ENCODE measurements around the gene IGF1R. TPM values are rescaled to one million over a fixed set of nuclear protein-coding genes. Genes with fewer than 3 reads are reported as not detected.

The IGF1R gene
- total and polyA plus RNA-seq, 2 experiments from 2014 or later = 9.5 to 92.4 TPM

DNA sequence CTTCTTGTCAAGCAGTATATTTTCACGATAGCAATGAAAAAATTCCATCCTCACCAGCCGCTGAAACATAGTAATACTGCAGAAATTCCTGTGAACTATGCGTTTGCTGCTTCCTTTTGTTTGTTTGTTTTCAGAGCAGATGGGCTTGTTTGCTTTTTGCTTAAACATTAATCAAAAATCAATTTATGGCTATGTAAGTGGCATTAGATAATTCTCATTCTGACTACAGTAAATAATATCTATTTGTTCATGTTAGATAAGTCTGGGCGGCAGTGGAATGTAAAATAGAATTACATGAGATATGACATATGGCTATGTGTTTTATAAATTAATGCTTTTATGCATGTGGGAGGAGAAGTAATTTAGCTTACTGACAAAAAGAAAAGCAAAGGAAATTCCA is 195.5 kb downstream of the IGF1R start:
- Histone ChIP-seq H3K4me1 (ENCODE audit: low read depth) (peaks cover 4% of the 10 kb centered on the region), H3K9me3 (ENCODE audit: low read depth) (no peaks in the 10 kb centered on the region), H3K27me3 (no peaks in the 10 kb centered on the region), H3K36me3 (no peaks in the 10 kb centered on the region), H3K27ac (no peak overlapping the region), H3K4me3 (no peak overlapping the region)
- DNase-seq (ENCODE audit: low read depth in 1 of 2, low spot score in 1 of 2) = no peak
- TF ChIP-seq, protein P1, sequence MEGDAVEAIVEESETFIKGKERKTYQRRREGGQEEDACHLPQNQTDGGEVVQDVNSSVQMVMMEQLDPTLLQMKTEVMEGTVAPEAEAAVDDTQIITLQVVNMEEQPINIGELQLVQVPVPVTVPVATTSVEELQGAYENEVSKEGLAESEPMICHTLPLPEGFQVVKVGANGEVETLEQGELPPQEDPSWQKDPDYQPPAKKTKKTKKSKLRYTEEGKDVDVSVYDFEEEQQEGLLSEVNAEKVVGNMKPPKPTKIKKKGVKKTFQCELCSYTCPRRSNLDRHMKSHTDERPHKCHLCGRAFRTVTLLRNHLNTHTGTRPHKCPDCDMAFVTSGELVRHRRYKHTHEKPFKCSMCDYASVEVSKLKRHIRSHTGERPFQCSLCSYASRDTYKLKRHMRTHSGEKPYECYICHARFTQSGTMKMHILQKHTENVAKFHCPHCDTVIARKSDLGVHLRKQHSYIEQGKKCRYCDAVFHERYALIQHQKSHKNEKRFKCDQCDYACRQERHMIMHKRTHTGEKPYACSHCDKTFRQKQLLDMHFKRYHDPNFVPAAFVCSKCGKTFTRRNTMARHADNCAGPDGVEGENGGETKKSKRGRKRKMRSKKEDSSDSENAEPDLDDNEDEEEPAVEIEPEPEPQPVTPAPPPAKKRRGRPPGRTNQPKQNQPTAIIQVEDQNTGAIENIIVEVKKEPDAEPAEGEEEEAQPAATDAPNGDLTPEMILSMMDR (IDR thresholded peaks at IDR 0.05; ENCODE audit: low read depth, low read length) = no peak

DNA sequence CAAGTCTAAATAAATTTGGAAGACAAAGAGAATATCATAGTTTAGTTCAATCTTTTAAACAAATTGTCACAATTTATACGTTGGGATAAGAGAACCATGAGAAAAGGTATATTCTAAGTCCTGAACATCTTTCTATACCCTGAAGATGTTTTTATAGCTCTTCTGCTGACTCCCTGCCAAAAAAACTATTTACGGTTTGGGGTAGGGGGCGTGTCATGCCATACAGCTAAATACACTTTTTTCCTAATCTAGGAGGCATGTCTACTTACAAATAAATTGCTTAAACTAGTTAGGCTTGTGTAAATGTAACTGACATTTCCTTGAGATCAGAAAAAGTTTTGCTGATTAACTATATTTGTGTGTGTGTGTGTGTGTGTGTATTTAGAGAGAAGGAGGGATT is 195.9 kb downstream of the IGF1R start:
- DNase-seq (ENCODE audit: low read depth in 1 of 2, low spot score in 1 of 2) = no peak
- Histone ChIP-seq H3K9me3 (ENCODE audit: low read depth) (no peaks in the 10 kb centered on the region), H3K27ac (no peak overlapping the region), H3K36me3 (no peaks in the 10 kb centered on the region), H3K27me3 (no peaks in the 10 kb centered on the region), H3K4me3 (no peak overlapping the region), H3K4me1 (ENCODE audit: low read depth) (peaks cover 4% of the 10 kb centered on the region)
- TF ChIP-seq, protein P1 (IDR thresholded peaks at IDR 0.05; ENCODE audit: low read depth, low read length) = no peak

DNA sequence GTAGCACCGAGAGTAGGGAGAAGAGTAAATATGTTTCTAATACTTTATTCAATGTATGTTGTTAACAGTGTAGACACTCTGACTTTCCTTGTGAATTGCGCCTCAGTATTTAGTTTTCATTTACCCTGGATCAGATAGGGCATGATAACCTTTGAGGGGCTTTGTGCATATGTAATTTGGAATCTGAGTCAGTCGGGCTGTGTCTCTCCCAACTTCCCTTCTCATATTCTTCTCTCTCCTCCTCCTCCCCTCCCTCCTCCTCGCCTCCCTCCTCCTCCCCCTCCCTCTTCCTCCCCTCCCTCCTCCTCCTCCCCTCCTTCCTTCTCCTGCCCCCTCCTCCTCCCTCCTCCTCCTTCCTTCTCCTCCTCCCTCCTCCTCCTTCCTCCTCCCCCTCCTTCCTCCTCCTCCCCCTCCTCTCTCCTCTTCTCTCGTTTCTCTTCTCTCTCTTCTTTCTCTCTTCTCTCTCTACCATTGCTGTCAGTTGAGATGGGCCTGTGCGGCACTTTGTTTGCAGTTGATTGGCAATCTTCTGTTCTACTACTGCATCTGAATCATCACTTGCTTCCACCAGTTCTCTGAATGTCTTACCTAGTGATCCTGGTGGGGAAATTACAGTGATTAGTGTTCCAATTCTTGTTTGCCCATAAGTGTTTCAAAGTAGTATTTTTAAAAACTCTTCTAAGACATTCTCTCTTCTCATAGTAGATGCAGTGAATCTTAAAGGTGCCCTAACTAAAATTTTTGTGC is 197.0 kb downstream of the IGF1R start:
- DNase-seq (ENCODE audit: low read depth in 1 of 2, low spot score in 1 of 2) = peak in 1 of 2 donors; percentile 34
- H3K36me3 ChIP-seq = no peaks in the 10 kb centered on the region
- TF ChIP-seq, protein P1 (IDR thresholded peaks at IDR 0.05; ENCODE audit: low read depth, low read length) = no peak
- no peak overlapping the region for H3K27ac ChIP-seq
- no peaks in the 10 kb centered on the region for H3K9me3 ChIP-seq (ENCODE audit: low read depth)
- H3K4me1 ChIP-seq (ENCODE audit: low read depth) = peaks cover under 1% of the 10 kb centered on the region
- no peaks in the 10 kb centered on the region for H3K27me3 ChIP-seq
- H3K4me3 ChIP-seq = no peak overlapping the region

DNA sequence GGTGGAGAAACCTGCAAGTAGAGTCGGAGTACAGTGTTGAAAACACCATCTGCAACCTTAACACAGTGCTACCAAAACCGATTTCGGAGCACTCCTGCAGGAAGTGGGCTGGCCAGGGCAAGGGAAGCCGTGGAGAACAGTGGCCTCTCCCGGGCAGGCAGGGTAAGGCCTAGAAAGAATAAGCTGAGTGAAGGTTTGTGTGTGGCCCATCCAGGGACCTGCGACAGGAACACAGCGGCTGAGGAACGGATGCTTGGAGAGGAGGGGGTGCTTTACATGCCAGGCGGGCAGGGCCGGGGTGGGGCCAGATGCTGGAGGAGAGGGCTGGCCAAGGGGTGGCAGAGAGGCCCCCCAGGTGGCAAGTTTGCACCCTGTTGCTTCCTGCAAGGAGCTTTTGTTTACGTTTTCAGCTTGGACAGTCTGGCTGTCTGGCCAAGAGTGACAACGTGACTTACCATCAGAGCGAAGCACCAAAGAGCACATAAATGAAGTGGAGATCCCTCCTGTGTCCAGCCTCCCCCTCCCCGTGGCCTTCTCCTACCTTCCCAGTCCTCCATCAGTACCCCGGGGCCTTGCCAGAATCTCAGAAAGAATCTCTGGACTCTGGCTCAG is 202.7 kb downstream of the IGF1R start:
- peaks cover 16% of the 10 kb centered on the region for H3K4me1 ChIP-seq (ENCODE audit: low read depth)
- TF ChIP-seq, protein P1 (IDR thresholded peaks at IDR 0.05; ENCODE audit: low read depth, low read length) = peak; percentile 89
- H3K27me3 ChIP-seq = no peaks in the 10 kb centered on the region
- no peaks in the 10 kb centered on the region for H3K9me3 ChIP-seq (ENCODE audit: low read depth)
- peak; percentile 81 to 82 for DNase-seq (ENCODE audit: low read depth in 1 of 2, low spot score in 1 of 2)
- H3K36me3 ChIP-seq = no peaks in the 10 kb centered on the region
- no peak overlapping the region for H3K4me3 ChIP-seq
- no peak overlapping the region for H3K27ac ChIP-seq

DNA sequence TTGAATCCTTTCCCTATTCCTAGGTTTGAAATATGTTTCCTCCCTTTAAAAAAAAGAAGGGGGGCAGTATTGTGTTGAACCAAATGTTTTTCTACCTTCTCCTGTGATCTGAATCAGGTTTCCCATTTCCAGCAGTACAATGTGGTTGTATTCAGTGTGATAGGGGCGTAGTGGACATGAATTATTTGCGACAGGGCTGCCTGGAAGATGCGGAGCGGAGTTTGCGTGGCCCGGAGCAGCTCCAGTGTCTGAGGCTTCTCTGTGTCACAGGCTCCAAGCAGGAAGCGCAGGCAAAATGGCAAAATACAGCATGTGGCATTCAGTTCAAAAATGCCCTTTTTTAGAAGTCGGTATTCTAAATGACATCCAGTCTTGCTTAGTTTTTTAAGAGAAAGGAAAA is 204.8 kb downstream of the IGF1R start:
- Histone ChIP-seq H3K4me1 (ENCODE audit: low read depth) (peaks cover 19% of the 10 kb centered on the region), H3K4me3 (peak overlapping the region; percentile 65), H3K36me3 (no peaks in the 10 kb centered on the region), H3K9me3 (ENCODE audit: low read depth) (no peaks in the 10 kb centered on the region), H3K27me3 (no peaks in the 10 kb centered on the region), H3K27ac (no peak overlapping the region)
- TF ChIP-seq, protein P1 (IDR thresholded peaks at IDR 0.05; ENCODE audit: low read depth, low read length) = no peak
- DNase-seq (ENCODE audit: low read depth in 1 of 2, low spot score in 1 of 2) = peak; percentile 81 to 94
